Loucy (cell line): ENCODE results near the gene PDIA2.

Source experiments
- CTCF ChIP-seq: fragments of 200-600 bp; sonication (generic); conservative IDR thresholded peaks from 2 replicates; pipeline ENCODE4 v1.5.1; 2014; ENCODE audit warnings: mild to moderate bottlenecking, antibody characterized with exemption, low read length
- EZH2phosphoT487 ChIP-seq: fragments of 200-600 bp; IDR thresholded peaks from 2 replicates; pipeline ENCODE4 v1.6.1; 2018; ENCODE audit warnings: antibody characterized with exemption, mild to moderate bottlenecking, moderate library complexity, borderline replicate concordance

DNA sequence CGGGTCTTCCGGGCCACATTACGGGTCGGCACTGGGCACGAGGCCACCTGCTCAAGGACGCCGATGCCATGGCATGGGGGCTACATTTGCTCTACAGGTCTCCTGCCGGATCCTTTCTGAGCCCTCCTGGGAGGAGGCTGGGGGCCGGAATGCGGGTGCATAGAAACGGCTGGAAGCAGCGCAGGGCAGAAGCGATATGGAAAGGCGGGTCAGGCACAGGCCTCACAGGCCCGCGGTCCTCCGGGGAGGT lies 41.2 kb downstream of the PDIA2 start:
- TF ChIP-seq CTCF (no peak), EZH2phosphoT487 (no peak)
